Stimulated activated CD4-positive, alpha-beta T cell treated with anti-CD3 and anti-CD28 coated beads, Interleukin-2, amount 100 ng/mL, for 4 hours (primary cell): ENCODE data around the gene KCNIP3.
"Not testable (repeated sequence)": the region's sequence is repeated elsewhere in the genome, so short reads cannot be mapped to it uniquely, and the experiment has no call there.

Source experiments
- DNase-seq: peaks from one replicate; pipeline ENCODE4 v3.0.0-alpha.2; 2020; ENCODE audit warnings: low read depth

The KCNIP3 gene

GRCh38 chr2:95372216-95372829 is 75.2 kb downstream of the KCNIP3 start:
- DNase-seq = no peak

DNA sequence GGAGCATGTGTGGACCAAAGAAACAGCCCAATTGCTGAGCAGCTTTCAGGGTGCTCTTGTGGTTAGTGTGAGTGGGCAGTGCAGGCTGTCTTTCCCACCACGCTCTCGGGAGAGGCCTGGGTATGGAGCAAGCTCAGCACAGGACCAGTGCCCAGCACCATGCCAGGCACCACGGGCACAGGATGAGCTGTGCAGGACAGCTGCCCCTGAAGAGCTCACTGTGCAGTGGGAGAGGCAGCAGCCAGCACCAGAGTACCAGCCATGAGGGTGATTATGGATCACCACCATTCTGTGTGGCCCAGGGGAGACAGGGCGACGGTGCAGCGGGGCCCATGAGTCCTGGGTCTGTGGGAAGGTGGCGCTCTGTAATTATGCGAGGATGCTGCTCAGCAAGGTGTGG is 75.7 kb downstream of the KCNIP3 start:
- no peak for DNase-seq

DNA sequence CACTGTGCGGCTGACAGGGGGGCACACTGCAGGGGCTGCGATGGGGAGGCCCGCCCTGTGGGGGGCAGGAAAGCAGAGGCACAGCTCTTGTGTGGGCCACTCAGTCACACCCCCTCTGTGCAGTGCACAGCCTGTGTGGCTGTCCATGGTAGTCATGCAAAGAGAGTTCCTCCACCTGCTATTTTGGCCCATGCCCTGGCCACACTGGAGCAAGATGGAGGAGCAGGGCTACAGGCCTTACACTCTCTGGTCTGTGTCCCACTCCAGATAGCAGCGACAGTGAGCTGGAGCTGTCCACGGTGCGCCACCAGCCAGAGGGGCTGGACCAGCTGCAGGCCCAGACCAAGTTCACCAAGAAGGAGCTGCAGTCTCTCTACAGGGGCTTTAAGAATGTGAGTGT is 76.9 kb downstream of the KCNIP3 start:
- no peak for DNase-seq

GRCh38 chr2:95374451-95374920 is 77.3 kb downstream of the KCNIP3 start:
- DNase-seq = no peak

GRCh38 chr2:95374921-95375471 is 77.8 kb downstream of the KCNIP3 start:
- no peak for DNase-seq

DNA sequence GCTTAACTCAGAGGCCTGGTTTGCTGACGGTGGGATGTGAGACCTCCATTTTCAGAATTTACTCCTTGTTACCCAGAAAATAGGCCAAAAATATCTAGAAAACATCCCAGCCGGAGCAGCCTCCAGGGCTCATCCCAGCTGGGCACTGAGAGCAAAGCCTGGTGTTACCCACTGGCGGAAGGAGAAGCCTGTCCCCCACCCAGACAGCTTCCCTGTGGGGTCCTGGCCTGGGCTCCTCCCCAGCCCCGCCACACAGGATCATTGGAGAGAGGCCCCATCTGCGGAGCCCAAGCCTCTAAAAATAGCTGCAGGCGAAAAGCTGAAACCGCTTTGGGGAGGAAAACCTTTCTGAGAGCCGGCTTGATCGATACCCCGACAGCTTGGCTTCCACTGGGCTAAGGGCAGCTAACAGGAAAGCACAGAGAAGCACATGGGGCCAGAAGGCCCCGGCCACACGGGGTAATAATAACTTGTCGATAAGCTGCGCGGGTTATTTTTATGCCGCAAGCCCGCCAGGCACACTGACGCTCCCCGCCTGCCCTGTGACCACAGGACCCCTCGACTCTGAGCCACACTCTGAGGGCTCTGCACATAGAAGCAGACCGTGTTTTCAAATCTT is 78.5 kb downstream of the KCNIP3 start:
- no peak for DNase-seq

- no peak for DNase-seq
Observed at GRCh38 chr2:95376311-95377215, 79.4 kb downstream of the KCNIP3 start.

DNA sequence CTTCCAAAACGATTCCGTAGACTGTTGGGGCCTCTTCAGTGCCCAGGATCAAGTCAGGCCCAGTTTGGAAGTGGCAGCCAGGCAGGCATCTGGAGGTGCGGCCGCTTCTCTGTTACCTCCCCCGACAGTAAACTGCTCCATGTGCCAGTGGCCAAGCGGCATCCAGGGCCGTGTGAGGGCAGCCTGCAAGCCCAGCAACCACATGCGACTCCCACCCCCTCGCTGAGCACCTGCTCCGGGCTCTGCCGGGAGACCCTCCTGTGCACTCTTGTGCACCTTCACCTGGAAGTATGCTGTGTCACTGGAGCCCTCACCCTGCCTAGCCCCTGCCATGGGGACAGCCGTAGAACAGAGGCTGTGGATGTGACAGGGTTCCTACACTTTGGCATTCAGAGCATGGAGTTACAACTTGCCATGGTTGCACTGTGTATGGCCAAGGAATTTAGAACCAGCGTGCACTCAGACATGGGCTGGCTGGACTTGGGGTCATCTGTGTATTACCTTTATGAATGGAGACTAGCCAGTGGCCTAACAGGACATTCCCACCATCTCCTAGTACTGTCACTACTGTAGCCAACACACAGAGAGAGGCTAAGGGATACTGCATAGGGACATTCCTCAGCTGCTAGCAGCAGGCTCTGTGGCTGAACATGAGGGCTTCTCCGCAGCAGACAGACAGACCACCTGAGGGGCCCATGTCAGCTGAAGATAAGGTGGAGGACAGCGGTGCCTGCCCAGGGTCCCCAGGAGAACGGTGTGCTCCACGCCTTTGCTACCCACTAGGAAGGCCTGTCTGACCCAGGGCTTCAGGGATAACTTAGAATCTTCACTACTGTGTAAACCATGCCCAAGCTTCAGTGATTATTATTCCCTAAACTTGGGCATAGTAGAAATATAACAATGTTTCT is 80.3 kb downstream of the KCNIP3 start:
- DNase-seq = no peak

DNA sequence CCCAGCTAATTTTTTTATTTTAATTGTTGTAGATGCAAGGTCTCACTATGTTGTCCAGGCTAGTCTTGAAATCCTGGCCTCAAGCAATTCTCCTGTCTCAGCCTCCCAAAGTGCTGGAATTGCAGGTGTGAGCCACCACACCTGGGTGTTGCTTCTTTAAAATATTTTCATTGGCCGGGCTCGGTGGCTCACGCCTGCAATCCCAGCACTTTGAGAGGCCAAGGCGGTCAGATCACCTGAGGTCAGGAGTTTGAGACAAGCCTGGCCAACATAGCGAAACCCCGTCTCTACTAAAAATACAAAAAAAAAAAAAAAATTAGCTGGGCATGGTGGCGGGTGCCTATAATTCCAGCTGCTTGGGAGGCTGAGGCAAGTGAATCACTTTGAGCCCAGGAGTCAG is 81.1 kb downstream of the KCNIP3 start:
- not testable (repeated sequence) for DNase-seq

DNA sequence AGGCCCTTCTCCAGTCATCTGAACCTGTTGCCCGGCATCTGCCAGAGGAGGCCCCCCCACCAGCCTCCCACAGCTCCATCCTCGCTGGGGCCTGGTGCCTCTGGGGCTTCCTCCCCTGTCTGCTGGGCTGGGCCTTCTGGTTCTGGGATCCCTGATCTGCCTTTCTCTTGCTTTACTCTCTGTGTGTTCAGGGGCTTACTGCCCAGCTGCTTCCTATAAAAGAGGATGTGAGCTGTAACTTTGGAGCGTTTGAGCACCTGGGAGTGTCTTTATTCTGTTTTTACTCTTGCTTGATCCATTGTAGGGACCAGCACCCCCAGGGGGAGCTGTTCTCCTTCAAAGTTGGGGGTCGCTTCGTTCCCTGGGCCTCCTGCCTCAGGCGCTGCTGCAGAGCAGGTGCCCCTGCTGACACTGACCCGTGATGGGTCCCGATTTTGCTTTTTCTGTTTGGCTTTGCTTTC is 82.3 kb downstream of the KCNIP3 start:
- DNase-seq = no peak

- DNase-seq = no peak
Observed at GRCh38 chr2:95380280-95380679, 83.1 kb downstream of the KCNIP3 start.

GRCh38 chr2:95380731-95381130 is 83.6 kb downstream of the KCNIP3 start:
- no peak for DNase-seq

GRCh38 chr2:95381212-95382191 is 84.4 kb downstream of the KCNIP3 start:
- no peak for DNase-seq

DNA sequence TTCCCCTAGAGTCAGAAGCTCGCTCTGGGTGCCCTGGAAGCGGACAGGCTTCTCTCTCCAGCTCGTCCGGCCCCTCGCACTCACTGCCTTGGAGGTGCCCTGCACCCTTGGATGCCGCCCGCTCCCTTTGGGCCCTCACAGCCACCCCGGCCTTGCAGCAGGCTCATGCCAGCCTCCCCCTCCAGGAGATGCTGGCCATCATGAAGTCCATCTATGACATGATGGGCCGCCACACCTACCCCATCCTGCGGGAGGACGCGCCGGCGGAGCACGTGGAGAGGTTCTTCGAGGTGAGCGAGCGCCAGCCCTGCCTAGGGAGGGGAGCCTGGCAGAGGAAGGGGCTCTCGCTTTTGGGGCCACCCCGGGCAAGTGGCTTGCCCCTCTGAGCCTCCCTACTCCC is 85.0 kb downstream of the KCNIP3 start:
- DNase-seq = no peak

DNA sequence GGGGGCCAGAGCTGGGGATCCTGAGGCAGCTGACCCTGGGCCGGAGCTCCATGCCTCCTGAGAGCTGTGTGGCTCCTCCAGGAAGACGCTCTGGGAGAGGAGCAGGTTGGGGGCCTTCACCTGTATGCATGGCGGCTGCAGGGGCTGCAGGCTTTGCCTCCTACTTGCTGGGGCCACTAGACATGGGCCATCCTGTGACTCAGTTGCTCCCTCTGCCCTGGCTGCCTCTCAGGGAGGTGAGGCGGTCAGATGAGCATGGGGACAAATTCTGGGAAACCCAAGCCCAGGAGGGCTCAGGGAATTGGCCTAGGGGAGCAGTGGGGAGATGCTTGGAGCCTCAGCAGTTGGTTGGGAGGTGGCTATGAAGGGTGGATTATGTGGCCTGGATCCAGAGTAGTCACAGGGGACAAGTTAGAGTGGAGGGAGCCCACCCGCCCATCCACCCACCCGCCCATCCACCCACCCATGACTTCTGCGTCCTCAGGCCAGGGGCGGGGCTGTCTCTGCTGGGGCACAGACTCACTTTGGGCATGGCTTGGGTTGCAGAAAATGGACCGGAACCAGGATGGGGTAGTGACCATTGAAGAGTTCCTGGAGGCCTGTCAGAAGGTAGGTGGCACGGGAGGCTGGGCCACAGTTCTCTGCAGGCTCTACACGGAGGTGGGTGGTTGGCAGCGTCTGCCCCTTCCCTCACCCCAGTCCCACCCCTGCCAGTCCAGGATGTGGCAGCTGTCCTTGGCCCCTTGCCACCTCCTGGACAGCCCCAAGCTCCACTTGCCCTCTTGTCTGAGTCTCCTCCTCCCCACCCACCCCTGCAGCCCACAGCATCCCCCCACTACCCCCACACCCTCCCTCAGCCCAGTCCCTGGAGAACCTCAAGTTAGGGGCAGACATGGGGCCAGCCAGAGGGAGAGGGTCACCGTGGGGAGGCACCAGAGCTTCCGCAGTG is 85.8 kb downstream of the KCNIP3 start:
- no peak for DNase-seq

- no peak for DNase-seq
Observed at GRCh38 chr2:95383635-95384027, 86.5 kb downstream of the KCNIP3 start.

- DNase-seq = no peak
Observed at GRCh38 chr2:95384854-95385569, 87.9 kb downstream of the KCNIP3 start.

DNA sequence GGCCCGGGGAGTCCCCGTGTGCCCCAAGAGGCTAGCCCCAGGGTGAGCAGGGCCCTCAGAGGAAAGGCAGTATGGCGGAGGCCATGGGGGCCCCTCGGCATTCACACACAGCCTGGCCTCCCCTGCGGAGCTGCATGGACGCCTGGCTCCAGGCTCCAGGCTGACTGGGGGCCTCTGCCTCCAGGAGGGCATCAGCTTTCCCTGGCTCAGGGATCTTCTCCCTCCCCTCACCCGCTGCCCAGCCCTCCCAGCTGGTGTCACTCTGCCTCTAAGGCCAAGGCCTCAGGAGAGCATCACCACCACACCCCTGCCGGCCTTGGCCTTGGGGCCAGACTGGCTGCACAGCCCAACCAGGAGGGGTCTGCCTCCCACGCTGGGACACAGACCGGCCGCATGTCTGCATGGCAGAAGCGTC is 88.4 kb downstream of the KCNIP3 start:
- DNase-seq = no peak
